CD4-positive, alpha-beta T cell treated with Interleukin-2 at 100 ng/mL for 4 hours (primary cell): Measurements from ENCODE around the gene CELSR1.

Experiments
- DNase-seq: peaks from one replicate; pipeline ENCODE4 v3.0.0-alpha.2; 2020; ENCODE audit warnings: low spot score

Gene CELSR1

DNA sequence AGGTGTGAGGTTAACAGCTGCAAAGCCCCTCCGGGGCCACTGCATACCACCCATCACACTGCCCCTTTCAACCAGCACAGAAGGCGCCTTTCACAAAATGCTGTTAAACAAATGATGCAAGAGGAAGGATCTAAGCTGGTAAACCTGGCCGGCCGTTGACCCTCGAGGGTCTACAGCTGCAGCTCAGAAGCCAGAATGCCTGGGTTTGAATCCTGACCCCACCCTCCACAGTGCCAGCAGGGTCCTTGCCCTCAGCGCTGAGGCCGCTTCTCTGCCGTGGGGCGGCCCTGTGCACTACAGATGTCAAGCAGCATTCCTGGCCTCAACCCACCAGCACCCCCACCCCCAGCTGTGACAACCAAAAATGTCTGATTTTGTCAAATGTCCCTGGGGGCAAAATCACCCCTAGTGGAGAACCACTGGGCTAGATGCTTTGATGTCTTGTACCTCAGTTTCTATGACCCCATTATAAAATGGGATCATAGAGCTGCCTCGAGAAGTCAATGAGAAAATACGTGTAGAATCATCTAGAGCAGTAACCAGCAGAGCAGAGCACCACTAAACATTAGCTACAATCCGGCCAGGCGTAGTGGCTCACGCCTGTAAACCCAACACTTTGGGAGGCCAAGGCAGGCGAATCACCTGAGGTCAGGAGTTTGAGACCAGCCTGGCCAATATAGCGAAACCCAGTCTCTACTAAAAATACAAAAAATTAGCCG, 77.9 kb downstream of the CELSR1 start:
- DNase-seq: no peak

GRCh38 chr22:46458525-46458924, 78.9 kb downstream of the CELSR1 start:
- DNase-seq: no peak

DNA sequence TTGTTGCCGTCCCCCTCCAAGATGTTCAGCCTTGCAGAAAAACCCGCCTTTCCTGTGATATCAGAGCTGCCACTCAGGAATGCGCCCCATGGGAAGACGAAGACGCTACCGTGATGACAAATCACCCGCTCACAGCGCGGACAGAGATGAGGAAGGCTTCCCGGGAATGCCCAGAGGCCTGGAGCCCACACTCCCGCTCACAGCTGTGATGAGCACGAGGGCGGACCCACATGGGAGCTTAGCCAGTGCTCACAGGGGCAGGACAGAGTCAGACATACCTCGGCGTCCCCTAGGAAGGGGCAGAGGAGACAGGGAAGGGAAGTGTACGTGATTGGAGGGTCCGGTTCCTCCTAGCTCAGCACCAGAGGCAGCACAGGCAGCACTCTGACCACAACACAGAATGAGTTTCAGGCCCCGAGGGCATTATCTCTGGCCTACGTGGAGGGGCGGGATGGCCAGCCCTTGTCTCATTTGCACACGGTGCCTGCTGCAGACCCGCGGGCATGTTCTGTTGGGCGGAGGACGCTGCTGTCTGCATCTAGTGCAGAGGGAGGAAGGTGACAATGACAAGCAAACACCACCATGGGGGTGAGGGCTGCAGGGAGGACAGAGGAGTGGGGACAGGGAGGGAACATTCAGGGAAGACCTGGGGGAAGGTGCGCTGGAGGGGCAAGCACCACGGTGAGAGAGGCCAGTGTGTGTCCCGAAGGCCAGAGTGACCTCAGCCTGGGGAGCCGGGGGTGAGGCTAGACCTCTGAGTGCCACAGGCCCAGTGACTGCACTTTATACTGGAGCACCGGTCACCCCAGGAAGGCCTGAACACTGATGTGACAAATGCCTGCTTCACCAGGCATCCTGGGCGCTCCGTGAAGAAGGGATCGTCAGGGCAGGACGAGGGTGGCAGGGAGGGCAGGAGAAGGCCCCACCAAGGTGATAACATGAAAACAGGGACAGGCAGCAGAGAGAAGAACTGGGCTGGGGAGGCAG, 79.6 kb downstream of the CELSR1 start:
- DNase-seq: no peak

DNA sequence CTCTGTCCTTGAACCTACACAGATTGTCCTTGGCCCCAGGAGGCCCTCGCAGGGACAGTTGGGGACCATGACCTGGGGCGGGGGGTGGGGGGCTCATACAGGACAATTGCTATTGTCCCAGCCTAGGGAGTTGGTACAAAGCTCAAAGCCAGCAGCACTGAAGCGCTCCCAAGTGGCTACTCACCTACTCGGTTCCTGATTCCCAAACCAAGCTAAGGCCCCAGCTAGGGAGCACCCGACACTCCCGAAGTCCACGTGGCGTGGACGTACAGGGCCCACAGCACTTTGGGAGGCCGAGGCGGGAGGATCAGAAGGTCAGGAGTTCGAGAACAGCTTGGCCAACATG, 80.6 kb downstream of the CELSR1 start:
- DNase-seq: no peak

DNA sequence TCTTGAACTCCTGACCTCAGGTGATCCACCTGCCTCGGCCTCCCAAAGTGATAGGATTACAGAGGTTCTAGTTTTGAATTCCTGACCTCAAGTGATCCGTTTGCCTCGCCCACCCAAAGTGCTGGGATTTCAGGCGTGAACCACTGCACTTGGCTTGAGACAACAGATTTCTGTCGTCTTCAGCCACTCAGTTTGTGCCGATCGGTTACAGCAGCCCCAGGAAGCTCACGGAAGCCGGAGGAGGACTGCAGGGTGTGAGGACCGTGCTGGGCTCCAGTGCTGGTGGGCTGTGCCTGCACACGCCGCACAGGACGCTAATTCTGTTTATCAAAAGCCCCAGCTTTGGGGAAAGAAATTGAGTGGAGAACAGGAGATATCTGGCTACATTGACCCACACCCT, 82.0 kb downstream of the CELSR1 start:
- DNase-seq: no peak

DNA sequence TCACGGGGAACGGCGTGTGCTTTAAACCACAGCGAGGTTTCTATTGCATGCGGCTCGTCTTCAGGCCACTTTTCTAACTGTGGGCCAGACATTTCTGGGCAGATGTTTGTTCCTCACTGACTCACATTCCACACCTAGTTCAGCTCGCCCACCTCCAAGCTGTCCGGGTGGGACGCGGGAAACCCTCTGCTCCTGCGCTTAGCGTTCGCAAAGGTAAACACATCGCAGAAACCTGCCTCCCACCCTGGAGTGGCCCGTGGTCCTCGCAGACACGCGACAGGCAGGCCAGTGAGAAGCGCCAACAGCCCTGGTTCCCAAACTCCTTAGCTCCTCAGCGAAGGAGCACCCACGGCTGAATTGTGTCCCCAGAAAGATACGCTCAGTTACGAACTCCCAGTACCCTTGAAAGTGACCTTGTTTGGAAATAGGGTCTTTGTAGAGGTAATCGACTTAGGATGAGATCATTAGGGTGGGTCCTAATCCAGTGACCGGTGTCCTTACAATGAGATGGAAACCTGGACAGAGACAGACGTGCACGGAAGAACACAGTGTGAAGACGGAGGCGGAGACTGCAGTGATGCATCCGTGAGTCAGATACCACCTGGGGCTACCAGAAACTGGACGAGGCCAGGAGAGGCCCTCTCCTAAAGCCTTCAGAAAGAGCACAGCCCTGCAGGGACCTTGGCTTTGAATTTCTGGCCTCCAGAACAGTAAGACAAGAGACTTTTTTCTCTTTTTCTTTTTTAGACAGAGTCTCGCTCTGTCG, 82.7 kb downstream of the CELSR1 start:
- no peak for DNase-seq

DNA sequence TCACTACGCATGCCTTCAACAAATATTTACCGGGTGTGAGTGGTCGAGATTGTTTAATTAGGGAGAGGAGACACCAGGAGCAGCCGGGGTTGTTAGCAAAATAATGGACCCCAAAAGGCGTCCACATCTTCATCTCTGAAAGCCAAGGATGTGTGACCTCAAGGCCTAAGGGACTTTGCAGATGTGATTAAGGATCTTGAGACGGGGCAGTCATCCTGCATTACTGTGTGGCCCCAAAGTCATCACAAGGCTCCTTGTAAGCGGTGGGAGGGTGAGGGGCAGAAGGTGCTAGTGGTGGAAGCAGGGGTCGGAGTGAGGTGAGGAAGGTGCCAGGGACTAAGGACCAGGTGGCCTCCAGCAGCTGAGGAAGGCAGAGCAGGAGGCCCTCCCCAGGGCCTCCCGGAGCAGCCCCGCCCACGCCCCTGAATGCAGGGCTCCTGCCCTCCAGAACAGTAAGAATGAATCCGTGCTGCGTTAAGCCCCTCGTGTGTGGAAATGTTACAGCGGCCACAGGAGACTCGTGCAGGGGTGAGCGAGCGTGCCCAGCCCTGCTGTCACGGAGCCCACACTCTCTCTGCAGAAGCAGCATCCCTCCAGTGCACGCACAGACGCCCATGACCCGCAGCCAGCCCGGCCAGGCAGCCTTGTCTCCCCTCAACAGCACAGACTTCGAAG, 83.5 kb downstream of the CELSR1 start:
- DNase-seq: no peak

- no peak for DNase-seq
These were observed 84.2 kb downstream of the CELSR1 start for GRCh38 chr22:46453006-46453828.

DNA sequence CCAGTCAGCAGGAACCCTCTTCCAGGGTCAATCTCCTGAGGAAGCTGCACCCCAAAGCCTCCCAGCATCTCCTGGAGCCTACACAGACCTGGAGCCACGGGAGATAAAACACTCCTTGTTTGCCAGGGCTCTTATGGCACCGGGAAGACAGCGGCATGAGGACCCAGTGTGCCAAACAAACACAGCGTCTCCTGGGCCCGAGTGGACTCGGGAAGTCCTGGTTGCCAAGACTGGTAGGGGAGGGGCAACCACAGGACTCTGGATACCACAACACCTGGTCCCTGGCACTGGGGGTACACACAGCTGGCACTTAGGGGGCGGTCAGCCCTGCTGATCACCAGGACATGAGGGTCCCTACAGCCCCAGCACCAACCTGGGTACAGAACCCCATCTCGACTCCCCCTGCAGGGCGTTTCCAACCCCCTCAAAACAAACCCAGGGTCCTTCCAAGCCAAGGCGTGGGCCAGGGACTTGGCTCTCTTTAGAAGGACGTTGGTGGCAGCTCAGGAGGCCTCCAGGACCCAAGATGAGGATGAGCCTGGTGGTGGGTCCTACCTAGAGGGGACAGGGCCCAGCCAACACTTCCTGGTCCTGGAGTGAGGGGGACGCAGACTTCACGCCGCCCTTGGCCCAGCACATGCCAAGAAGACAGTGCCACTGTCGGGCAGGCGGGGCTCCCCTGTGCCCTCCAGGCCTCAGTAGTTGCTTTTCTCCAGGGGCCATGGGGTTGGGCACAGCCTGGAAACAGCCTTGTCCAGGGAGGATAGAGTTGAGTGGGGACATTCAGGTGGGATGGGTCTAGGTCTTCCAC, 85.0 kb downstream of the CELSR1 start:
- DNase-seq: no peak

GRCh38 chr22:46451741-46452140, 85.7 kb downstream of the CELSR1 start:
- DNase-seq: no peak

- no peak for DNase-seq
These were observed 86.4 kb downstream of the CELSR1 start for GRCh38 chr22:46450931-46451561.

GRCh38 chr22:46449974-46450745, 87.3 kb downstream of the CELSR1 start:
- DNase-seq: no peak

DNA sequence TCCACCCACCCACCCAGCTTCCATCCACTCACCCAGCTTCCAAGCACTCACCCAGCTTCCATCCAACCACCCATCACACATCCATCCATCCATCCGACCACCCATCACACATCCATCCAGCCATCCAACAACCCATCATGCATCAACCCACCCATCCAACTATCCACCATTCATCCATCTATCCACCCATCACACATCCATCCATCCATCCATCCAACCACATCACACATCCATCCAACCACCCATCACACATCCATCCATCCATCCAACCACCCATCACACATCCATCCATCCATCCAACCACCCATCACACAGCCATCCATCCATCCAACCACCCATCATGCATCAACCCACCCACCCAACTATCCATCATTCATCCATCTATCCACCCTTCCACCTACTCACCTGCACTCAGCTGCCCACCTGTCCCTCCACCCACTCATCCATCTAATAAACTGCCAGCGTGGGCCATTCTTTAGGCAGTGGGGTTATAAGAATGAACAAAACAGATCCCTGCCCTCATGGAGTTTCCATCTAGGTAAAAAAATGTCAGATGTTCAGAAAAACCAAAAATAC, 88.2 kb downstream of the CELSR1 start:
- no peak for DNase-seq

- DNase-seq: no peak
These were observed 89.1 kb downstream of the CELSR1 start for GRCh38 chr22:46448333-46448732.

DNA sequence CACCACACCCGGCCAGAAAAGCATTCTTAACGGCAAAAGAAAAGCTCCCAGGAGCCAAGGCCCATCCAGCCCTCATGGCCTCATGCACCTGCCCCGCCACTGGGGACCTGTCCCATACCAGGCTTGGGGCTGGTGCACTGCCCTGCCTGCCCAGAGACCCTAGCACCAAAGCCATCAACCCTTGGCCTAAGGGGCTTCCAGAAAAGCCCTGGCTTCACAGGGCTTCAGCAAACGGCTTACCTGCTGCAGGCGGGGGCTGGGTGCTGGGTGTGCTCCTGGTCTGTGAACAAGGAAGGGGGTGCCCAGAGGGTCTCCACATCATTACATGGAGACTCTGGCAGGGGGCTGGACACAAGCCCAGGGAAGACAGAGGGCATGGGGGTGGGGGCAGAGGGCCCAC, 89.5 kb downstream of the CELSR1 start:
- no peak for DNase-seq

DNA sequence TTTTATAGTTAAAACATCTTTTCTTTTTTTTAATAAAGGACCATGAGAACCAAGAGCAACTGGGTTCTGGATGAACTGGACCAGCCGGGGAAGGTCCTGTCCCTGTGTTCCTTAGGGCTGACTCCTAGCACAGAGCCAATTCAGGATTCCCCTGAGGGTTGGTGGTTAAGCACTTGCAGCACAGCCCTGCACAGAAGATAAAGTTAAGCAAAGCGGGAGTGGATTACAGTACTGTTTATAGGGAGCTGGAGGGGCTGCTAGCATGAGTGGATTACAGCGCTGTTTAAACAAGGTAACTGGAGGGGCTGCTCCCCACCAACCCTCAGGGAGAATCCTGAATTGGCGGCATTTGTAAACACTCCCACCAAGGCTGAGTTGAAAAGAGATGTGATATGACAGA, 90.6 kb downstream of the CELSR1 start:
- DNase-seq: no peak

- DNase-seq: no peak
These were observed 91.5 kb downstream of the CELSR1 start for GRCh38 chr22:46445771-46446420.

DNA sequence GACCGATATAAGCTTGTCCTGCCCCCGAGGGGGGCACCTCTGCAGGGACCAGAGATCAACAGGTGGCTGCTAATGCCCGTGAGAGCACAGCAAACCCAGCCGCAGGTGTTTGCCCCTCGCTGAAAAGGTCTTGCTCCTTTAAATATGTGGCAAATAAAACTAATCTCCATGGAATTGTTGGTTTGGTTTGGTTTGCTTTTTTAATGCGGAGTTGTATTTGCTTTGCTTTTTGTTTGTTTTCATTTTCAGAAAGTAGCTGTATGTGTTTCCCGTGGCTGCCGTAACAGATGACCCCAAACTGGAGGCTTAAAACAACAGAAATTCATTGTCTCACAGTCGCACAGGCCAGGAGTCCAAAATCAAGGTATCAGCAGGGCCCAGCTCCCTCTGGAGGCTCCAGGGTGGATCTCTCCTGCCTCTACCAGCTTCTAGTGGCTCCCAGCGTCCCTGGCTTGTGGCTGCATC, 93.0 kb downstream of the CELSR1 start:
- no peak for DNase-seq
